ENCODE measurements around the gene DENND1A.

Gene DENND1A

GRCh38 chr9:123609844-123610243 lies 320.1 kb downstream of the DENND1A start:
- no peak for TF ChIP-seq CTCF (IDR thresholded peaks at IDR 0.05; ENCODE audit: insufficient read depth, missing control alignments)
- DNase-seq (ENCODE audit: insufficient read length, low spot score): no peak
- FAIRE-seq: no peak

GRCh38 chr9:123608104-123608503 lies 321.8 kb downstream of the DENND1A start:
- TF ChIP-seq CTCF (IDR thresholded peaks at IDR 0.05; ENCODE audit: insufficient read depth, missing control alignments): no peak
- no peak for DNase-seq (ENCODE audit: insufficient read length, low spot score)

GRCh38 chr9:123607479-123607878 lies 322.4 kb downstream of the DENND1A start:
- TF ChIP-seq CTCF (IDR thresholded peaks at IDR 0.05; ENCODE audit: insufficient read depth, missing control alignments): no peak
- FAIRE-seq (no peak), DNase-seq (ENCODE audit: insufficient read length, low spot score) (no peak)

More at GRCh38 chr9:123608104-123608503, 321.8 kb downstream of the DENND1A start:
- no peak for FAIRE-seq

GRCh38 chr9:123606141-123606540 lies 323.8 kb downstream of the DENND1A start:
- no peak for TF ChIP-seq CTCF (IDR thresholded peaks at IDR 0.05; ENCODE audit: insufficient read depth, missing control alignments)
- DNase-seq (ENCODE audit: insufficient read length, low spot score) (no peak), FAIRE-seq (no peak)

GRCh38 chr9:123605286-123605685 lies 324.6 kb downstream of the DENND1A start:
- FAIRE-seq: no peak
- DNase-seq (ENCODE audit: insufficient read length, low spot score): no peak
- TF ChIP-seq CTCF (IDR thresholded peaks at IDR 0.05; ENCODE audit: insufficient read depth, missing control alignments): no peak

GRCh38 chr9:123604861-123605260 lies 325.1 kb downstream of the DENND1A start:
- DNase-seq (ENCODE audit: insufficient read length, low spot score) (no peak), FAIRE-seq (no peak)
- TF ChIP-seq CTCF (IDR thresholded peaks at IDR 0.05; ENCODE audit: insufficient read depth, missing control alignments): no peak

- no peak for TF ChIP-seq CTCF (IDR thresholded peaks at IDR 0.05; ENCODE audit: insufficient read depth, missing control alignments)
- DNase-seq (ENCODE audit: insufficient read length, low spot score) (no peak), FAIRE-seq (no peak)
These were observed 328.1 kb downstream of the DENND1A start for GRCh38 chr9:123601828-123602227.

Measured in D721Med (cell line).